Stimulated activated CD8-positive, alpha-beta memory T cell treated with anti-CD3 and anti-CD28 coated beads, Interleukin-7, amount 100 ng/mL, for 24 hours (primary cell): ENCODE data around the gene RAB26.

Experiments used
- DNase-seq: peaks from one replicate; pipeline ENCODE4 v3.0.0-alpha.2; 2020; ENCODE audit warnings: low read depth

Gene RAB26

DNA sequence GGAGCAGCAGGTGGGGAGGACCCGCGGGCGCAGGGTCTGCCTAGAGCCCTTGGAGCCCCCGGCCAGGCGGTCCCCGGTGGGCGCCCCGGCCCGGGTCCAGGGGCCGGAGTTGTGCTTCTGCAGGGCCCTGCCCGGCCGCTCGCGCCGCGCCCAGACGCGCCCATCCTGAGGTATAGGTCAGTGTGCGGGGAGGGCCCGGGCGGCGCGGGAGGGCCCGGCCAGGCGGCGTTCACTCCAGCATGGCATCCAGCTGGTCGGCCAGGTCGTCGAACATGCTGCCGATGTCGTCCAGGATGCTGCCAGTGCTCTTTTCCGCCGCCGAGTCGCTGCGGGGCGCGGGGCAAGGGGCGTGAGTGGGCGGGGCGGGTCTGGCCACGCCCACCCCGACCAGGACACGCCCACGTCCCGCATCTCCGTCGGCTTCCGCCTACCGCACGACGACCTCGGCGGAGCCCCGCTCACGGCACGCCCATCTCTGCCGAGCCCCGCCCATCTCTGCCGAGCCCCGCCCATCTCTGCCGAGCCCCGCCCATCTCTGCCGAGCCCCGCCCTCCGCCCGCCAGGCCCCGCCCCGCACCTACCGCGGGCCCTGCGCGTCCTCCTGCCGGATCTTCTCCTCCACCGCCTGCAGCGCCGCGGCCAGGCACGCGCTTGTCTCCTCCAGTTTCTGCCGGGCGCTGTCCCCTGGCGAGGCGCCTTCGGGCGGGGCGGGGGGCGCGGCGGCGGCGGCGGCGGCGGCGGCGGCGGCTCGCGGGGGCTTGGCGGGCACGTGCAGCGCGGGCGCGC lies 30.1 kb downstream of the RAB26 start:
- no peak for DNase-seq

DNA sequence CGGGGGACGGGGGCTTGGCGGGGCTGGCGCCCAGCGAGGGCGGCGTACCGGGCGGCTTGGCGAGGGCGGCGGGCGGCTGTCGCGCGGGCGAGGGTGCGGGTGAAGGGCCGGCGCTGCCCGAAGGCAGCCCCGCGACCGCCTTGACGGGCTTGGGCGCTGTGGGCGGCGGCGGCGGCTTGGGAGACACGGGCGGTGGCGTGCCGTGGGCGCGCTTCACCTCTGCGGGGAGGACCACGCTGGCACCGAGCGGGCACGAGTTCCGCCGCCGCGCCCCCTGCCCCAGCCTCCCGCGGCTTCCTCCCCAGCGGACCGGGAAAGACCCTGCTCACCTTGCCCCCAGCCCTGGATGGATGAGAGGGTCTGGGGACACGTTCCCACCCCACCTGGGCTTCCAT lies 30.7 kb downstream of the RAB26 start:
- no peak for DNase-seq

- no peak for DNase-seq
Measured at GRCh38 chr16:2179576-2179975, 31.2 kb downstream of the RAB26 start.

- no peak for DNase-seq
Measured at GRCh38 chr16:2180461-2180860, 32.0 kb downstream of the RAB26 start.

DNA sequence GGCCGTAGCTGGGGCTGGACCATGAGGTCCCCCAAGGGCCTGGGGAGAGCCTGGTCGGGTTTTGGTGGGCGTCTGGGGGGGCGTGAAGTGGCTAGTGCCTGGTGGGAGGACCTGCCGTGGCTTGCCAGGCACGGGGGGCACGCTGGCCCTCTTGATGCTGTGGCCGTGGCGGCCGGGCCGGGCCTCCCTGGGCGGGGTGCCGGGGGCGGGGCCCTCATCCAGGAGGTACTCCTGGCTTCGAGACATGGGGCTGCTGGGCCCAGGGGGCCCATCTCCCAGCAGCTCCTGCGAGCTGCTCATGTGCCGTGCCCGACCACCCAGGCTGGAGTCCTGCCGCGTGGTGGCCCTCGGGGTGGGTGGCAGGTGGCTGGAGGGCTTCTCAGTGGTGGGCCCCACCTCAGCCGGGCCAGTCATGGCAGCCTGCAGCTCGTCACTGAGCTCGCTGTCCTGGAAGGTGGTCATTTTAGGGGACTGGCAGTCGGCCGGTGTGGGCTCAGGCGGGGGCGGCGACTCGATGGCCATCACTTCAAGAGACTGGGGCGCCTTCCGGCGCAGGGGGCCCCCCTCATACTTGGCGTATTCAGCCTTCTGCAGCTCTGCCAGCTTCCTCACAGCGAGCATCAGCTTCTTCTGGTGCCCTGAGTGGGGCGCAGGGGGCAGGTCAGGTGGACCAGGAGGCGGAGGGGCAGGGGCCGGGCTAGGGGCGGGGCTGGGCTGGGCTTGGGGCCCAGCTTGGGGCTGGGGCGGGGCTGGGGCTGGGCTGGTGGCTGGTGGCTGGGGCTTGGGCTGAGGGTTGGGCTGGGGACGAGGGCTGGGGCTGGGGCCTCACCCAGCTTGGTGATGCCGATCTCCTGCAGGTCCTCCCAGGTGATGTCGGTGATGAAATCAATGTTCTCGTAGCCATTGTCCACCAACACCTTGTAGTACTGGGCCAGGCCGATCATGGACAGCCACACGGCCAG lies 32.8 kb downstream of the RAB26 start:
- no peak for DNase-seq

DNA sequence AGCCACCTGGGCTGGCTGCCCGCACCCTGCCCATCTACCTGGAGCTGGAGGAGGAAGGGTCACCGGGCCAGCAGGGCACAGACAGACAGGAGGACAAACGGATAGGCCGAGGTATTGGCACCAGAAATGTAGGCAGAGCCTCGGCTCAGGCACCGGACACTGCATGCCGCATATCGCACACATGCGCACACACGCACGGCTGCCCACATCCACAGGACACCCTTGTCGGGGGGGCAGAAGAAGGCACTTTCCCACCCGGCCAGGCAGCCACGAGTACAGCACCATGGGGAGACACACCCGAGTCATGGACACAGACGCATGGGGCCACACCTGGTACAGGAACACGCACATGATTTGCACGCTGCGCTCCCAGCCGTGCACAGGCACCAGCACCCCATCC lies 33.5 kb downstream of the RAB26 start:
- no peak for DNase-seq

DNA sequence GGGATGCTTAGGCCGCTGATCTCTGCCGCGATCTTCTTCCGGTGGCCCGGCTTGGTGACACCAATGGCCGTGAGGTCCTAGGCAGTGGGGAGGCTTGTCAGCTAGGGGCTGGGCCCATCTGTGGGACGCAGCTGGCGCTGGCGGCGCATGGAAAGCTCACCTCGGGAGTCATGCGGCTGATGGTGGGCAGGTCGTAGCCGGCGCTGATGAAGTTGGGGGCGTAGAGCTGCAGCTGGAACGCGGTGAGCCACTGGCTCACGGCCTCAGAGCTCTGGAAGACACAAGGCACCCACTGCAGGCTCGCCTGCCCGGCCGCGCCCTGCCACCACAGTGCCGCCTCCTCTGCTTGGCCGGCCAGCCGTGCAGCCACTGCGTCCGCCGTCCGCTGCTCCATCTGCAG lies 35.2 kb downstream of the RAB26 start:
- no peak for DNase-seq

GRCh38 chr16:2184346-2184745 lies 35.9 kb downstream of the RAB26 start:
- DNase-seq: no peak

GRCh38 chr16:2184962-2185361 lies 36.5 kb downstream of the RAB26 start:
- DNase-seq: no peak

DNA sequence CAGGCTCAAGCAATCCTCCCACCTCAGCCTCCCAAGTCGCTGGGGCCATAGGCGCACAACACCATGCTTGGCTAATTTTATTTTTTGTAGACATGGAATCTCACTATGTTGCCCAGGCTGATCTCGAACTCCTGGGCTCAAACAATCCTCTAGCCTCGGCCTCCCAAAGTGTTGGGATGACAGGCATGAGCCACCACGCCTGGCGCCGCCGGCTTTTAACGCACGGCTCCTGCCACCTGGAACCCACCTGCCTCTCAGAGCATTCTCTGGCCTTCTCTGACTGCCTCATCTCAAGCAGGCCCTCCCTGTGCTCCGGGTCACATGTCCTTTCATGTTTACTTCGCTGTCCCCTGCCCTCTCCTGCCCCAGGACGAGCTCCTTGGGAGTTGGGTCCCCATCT lies 37.6 kb downstream of the RAB26 start:
- DNase-seq: no peak

- DNase-seq: no peak
Measured at GRCh38 chr16:2186505-2186904, 38.1 kb downstream of the RAB26 start.

DNA sequence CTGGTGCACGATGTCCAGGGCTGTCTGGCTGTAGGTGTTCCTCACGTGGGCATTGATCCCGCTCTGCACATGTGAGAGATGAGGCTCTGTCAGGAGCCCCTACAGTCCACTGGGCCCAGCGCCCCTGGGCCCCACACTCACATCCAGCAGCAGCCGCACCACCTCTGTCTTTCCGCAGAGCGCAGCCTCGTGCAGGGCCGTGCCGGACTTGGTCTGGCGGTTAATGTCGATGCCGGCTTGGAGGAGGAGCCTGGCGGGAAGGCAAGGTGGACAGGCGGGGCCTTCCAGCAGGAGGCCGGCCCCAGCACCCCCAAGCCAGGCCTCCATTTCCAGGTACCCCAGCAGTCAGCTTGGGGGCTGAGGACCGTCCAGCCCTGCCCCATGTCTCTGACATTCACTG lies 38.8 kb downstream of the RAB26 start:
- no peak for DNase-seq

DNA sequence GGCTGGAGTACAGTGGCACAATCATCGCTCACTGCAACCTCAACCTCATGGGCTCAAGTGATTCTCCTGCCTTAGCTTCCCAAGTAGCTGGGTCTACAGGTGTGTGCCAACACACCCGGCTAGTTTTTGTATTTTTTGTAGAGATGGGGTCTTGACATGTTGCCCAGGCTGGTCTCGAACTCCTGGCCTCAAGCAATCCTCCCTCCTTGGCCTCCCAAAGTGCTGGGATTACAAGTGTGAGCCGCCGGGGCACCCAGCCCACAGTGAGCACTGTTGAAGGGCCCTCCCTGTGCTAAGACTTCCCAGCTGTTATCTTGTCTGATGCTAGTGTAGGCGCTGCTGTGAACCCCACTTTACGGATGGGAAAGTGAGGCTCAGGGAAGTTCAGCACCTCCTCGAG lies 40.0 kb downstream of the RAB26 start:
- no peak for DNase-seq

GRCh38 chr16:2189252-2189893 lies 40.9 kb downstream of the RAB26 start:
- no peak for DNase-seq

DNA sequence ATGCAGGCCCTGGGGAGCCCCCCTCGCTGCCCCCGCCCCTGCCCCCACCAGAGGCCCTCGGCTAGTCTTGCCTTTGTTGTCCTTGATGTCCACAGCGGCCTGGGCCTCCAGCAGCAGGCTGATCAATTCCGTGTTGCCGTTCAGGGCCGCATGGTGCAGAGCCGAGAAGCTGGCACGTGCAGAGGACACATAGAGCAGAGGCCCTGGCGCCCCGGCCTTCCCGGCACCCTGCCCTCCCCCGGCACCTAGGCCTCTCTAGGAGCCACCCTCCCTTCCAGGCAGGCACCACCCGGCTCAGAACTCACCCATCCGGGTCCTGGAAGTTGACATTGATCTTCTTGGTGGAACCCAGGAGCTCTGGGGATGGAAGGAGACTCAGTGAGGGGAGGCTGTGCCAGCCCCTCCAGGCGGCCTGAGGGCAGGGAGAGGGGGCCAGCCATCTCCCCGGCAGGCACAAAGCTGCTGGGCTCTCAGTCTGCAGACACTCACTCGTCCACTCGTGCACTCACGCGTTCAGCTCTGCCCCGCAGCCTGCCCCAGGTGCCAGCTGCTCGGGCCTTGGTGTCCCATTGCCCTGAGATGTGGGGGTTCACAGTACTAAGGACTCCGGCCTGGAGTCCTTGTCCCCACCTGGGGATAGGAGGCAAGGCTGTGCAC lies 41.7 kb downstream of the RAB26 start:
- no peak for DNase-seq

GRCh38 chr16:2190659-2191445 lies 42.4 kb downstream of the RAB26 start:
- DNase-seq: no peak

- no peak for DNase-seq
Measured at GRCh38 chr16:2191446-2191706, 43.0 kb downstream of the RAB26 start.

GRCh38 chr16:2194166-2194834 lies 45.9 kb downstream of the RAB26 start:
- DNase-seq: no peak

GRCh38 chr16:2194852-2195321 lies 46.5 kb downstream of the RAB26 start:
- DNase-seq: no peak

- DNase-seq: no peak
Measured at GRCh38 chr16:2195322-2196161, 47.1 kb downstream of the RAB26 start.
